ENCODE results near the gene TERT.

The TERT gene

GRCh38 chr5:1253456-1254105 lies 41.3 kb downstream of the TERT start:
- Histone ChIP-seq H3K27me3 (ENCODE audit: low read depth) (no peaks in the 10 kb centered on the region; the same call in 1 of the 2 replicates), H3K4me1 (no peaks in the 10 kb centered on the region), H3K9me3 (no peaks in the 10 kb centered on the region), H3K36me3 (replicated peaks) (no peaks in the 10 kb centered on the region), H3K4me3 (no peak overlapping the region)
- no peak for DNase-seq (ENCODE audit: low spot score in 2 of 2)
- in situ Hi-C loops (cut with MboI; ENCODE audit: low sequenced_read_pairs), result no loop called here

GRCh38 chr5:1252681-1253080 lies 42.2 kb downstream of the TERT start:
- Histone ChIP-seq H3K27me3 (ENCODE audit: low read depth) (no peaks in the 10 kb centered on the region; the same call in 1 of the 2 replicates), H3K9me3 (no peaks in the 10 kb centered on the region), H3K4me1 (no peaks in the 10 kb centered on the region), H3K4me3 (no peak overlapping the region), H3K36me3 (replicated peaks) (no peaks in the 10 kb centered on the region)
- in situ Hi-C loops (cut with MboI; ENCODE audit: low sequenced_read_pairs), result no loop called here
- no peak for DNase-seq (ENCODE audit: low spot score in 2 of 2)

- no peak overlapping the region for H3K4me3 ChIP-seq
- H3K4me1 ChIP-seq, result no peaks in the 10 kb centered on the region
- no peak for DNase-seq (ENCODE audit: low spot score in 2 of 2)
- in situ Hi-C loops (cut with MboI; ENCODE audit: low sequenced_read_pairs), result no loop called here
- H3K27me3 ChIP-seq (ENCODE audit: low read depth), result no peaks in the 10 kb centered on the region; the same call in 1 of the 2 replicates
- H3K36me3 ChIP-seq (replicated peaks), result no peaks in the 10 kb centered on the region
- H3K9me3 ChIP-seq, result no peaks in the 10 kb centered on the region
Observed at GRCh38 chr5:1251678-1252580, 42.9 kb downstream of the TERT start.

GRCh38 chr5:1249366-1250280 lies 45.2 kb downstream of the TERT start:
- no peak overlapping the region for H3K4me3 ChIP-seq
- in situ Hi-C loops (cut with MboI; ENCODE audit: low sequenced_read_pairs), result no loop called here
- no peaks in the 10 kb centered on the region for H3K36me3 ChIP-seq (replicated peaks)
- H3K4me1 ChIP-seq, result no peaks in the 10 kb centered on the region
- H3K27me3 ChIP-seq (ENCODE audit: low read depth), result peaks cover 3% of the 10 kb centered on the region
- no peaks in the 10 kb centered on the region for H3K9me3 ChIP-seq
- DNase-seq (ENCODE audit: low spot score in 2 of 2), result no peak

- H3K27me3 ChIP-seq (ENCODE audit: low read depth), result peaks cover 9% of the 10 kb centered on the region
- DNase-seq (ENCODE audit: low spot score in 2 of 2), result no peak
- no peaks in the 10 kb centered on the region for H3K4me1 ChIP-seq
- H3K36me3 ChIP-seq (replicated peaks), result no peaks in the 10 kb centered on the region
- H3K9me3 ChIP-seq, result no peaks in the 10 kb centered on the region
- in situ Hi-C loops (cut with MboI; ENCODE audit: low sequenced_read_pairs), result no loop called here
- no peak overlapping the region for H3K4me3 ChIP-seq
Observed at GRCh38 chr5:1247811-1248210, 47.1 kb downstream of the TERT start.

GRCh38 chr5:1246711-1247431 lies 48.0 kb downstream of the TERT start:
- no peak overlapping the region for H3K4me3 ChIP-seq
- peak in 1 of 2 experiments; percentile 70 for DNase-seq (ENCODE audit: low spot score in 2 of 2)
- no peaks in the 10 kb centered on the region for H3K4me1 ChIP-seq
- in situ Hi-C loops (cut with MboI; ENCODE audit: low sequenced_read_pairs), result no loop called here
- no peaks in the 10 kb centered on the region for H3K9me3 ChIP-seq
- H3K27me3 ChIP-seq (ENCODE audit: low read depth), result peaks cover 10% of the 10 kb centered on the region
- H3K36me3 ChIP-seq (replicated peaks), result no peaks in the 10 kb centered on the region

- Histone ChIP-seq H3K36me3 (replicated peaks) (no peaks in the 10 kb centered on the region), H3K4me1 (no peaks in the 10 kb centered on the region), H3K9me3 (no peaks in the 10 kb centered on the region), H3K27me3 (ENCODE audit: low read depth) (peaks cover 11% of the 10 kb centered on the region), H3K4me3 (no peak overlapping the region)
- in situ Hi-C loops (cut with MboI; ENCODE audit: low sequenced_read_pairs), result no loop called here
- DNase-seq (ENCODE audit: low spot score in 2 of 2), result no peak
Observed at GRCh38 chr5:1245905-1246576, 48.8 kb downstream of the TERT start.

- Histone ChIP-seq H3K27me3 (ENCODE audit: low read depth) (peaks cover 16% of the 10 kb centered on the region), H3K36me3 (replicated peaks) (no peaks in the 10 kb centered on the region), H3K4me3 (no peak overlapping the region), H3K4me1 (no peaks in the 10 kb centered on the region), H3K9me3 (no peaks in the 10 kb centered on the region)
- DNase-seq (ENCODE audit: low spot score in 2 of 2), result no peak
- in situ Hi-C loops (cut with MboI; ENCODE audit: low sequenced_read_pairs), result no loop called here
Observed at GRCh38 chr5:1244976-1245375, 49.9 kb downstream of the TERT start.

- Histone ChIP-seq H3K4me3 (no peak overlapping the region), H3K4me1 (no peaks in the 10 kb centered on the region), H3K9me3 (no peaks in the 10 kb centered on the region), H3K36me3 (replicated peaks) (no peaks in the 10 kb centered on the region), H3K27me3 (ENCODE audit: low read depth) (peaks cover 16% of the 10 kb centered on the region)
- no peak for DNase-seq (ENCODE audit: low spot score in 2 of 2)
- in situ Hi-C loops (cut with MboI; ENCODE audit: low sequenced_read_pairs), result no loop called here
Observed at GRCh38 chr5:1244255-1244654, 50.6 kb downstream of the TERT start.

GRCh38 chr5:1243487-1244130 lies 51.3 kb downstream of the TERT start:
- Histone ChIP-seq H3K4me3 (no peak overlapping the region), H3K4me1 (no peaks in the 10 kb centered on the region), H3K9me3 (no peaks in the 10 kb centered on the region), H3K36me3 (replicated peaks) (no peaks in the 10 kb centered on the region), H3K27me3 (ENCODE audit: low read depth) (peaks cover 16% of the 10 kb centered on the region)
- DNase-seq (ENCODE audit: low spot score in 2 of 2), result no peak
- in situ Hi-C loops (cut with MboI; ENCODE audit: low sequenced_read_pairs), result no loop called here

GRCh38 chr5:1242733-1243486 lies 52.0 kb downstream of the TERT start:
- no peaks in the 10 kb centered on the region for H3K9me3 ChIP-seq
- H3K4me3 ChIP-seq, result no peak overlapping the region
- H3K4me1 ChIP-seq, result no peaks in the 10 kb centered on the region
- in situ Hi-C loops (cut with MboI; ENCODE audit: low sequenced_read_pairs), result no loop called here
- no peaks in the 10 kb centered on the region for H3K36me3 ChIP-seq (replicated peaks)
- peaks cover 16% of the 10 kb centered on the region for H3K27me3 ChIP-seq (ENCODE audit: low read depth)
- no peak for DNase-seq (ENCODE audit: low spot score in 2 of 2)
